ENCODE results near the gene C3orf18. TPM values are rescaled to one million over a fixed set of nuclear protein-coding genes. Genes with fewer than 3 reads are reported as not detected.

Gene C3orf18
- total RNA-seq, 1 experiment from 2014 or later: 7.1 TPM

- no peak overlapping the region for H2BK120ac ChIP-seq (ENCODE audit: low read depth, low read length, poor library complexity, severe bottlenecking)
- no peak overlapping the region for H2BK20ac ChIP-seq (ENCODE audit: low read depth, low read length, poor library complexity, severe bottlenecking)
- H3K79me2 ChIP-seq (ENCODE audit: insufficient read depth, low read length): no peaks in the 10 kb centered on the region
- no peak for DNase-seq
- H3K9ac ChIP-seq (ENCODE audit: extremely low read depth, insufficient read length, low read length): no peak overlapping the region
- H3K56ac ChIP-seq (ENCODE audit: insufficient read length, low read depth, low read length): no peak overlapping the region
- peaks cover 5% of the 10 kb centered on the region; the same call in 1 of the 2 replicates for H3K27me3 ChIP-seq (ENCODE audit: insufficient read depth, low read length)
- no peak overlapping the region for H3K18ac ChIP-seq (ENCODE audit: insufficient read length, low read depth, low read length)
- TF ChIP-seq, protein P1, sequence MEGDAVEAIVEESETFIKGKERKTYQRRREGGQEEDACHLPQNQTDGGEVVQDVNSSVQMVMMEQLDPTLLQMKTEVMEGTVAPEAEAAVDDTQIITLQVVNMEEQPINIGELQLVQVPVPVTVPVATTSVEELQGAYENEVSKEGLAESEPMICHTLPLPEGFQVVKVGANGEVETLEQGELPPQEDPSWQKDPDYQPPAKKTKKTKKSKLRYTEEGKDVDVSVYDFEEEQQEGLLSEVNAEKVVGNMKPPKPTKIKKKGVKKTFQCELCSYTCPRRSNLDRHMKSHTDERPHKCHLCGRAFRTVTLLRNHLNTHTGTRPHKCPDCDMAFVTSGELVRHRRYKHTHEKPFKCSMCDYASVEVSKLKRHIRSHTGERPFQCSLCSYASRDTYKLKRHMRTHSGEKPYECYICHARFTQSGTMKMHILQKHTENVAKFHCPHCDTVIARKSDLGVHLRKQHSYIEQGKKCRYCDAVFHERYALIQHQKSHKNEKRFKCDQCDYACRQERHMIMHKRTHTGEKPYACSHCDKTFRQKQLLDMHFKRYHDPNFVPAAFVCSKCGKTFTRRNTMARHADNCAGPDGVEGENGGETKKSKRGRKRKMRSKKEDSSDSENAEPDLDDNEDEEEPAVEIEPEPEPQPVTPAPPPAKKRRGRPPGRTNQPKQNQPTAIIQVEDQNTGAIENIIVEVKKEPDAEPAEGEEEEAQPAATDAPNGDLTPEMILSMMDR (conservative IDR thresholded peaks at IDR 0.05): no peak
- H2AFZ ChIP-seq (ENCODE audit: low read length): no peak overlapping the region
- Mint-ChIP-seq H3K27me3 (ENCODE audit: low read depth) (peaks cover 30% of the 10 kb centered on the region), H3K27ac (no peak overlapping the region), H3K4me3 (no peak overlapping the region), H3K9me3 (no peaks in the 10 kb centered on the region), H3K4me1 (peaks cover 13 to 16% of the 10 kb centered on the region in 2 experiments), H3K36me3 (ENCODE audit: insufficient read depth in 1 of 3, low read depth in 3 of 3) (peaks cover 0 to 1% (median 0%) of the 10 kb centered on the region in 3 experiments; a peak in 1 of 7 replicates)
- no peak overlapping the region for H2AK5ac ChIP-seq (ENCODE audit: insufficient read length, low read length)
- no peaks in the 10 kb centered on the region for H3K9me3 ChIP-seq (ENCODE audit: control insufficient read depth, low read depth, low read length)
- H3K4ac ChIP-seq (ENCODE audit: low read depth, low read length): no peak overlapping the region
- H3K23me2 ChIP-seq (ENCODE audit: insufficient read length, low read depth, low read length, poor library complexity, severe bottlenecking): peaks cover 12% of the 10 kb centered on the region
- H3K79me1 ChIP-seq (ENCODE audit: insufficient read depth, low read depth, low read length, poor library complexity, severe bottlenecking): no peaks in the 10 kb centered on the region
- no peak overlapping the region for H3K4me2 ChIP-seq (ENCODE audit: insufficient read depth, insufficient read length, low read length)
- no peak overlapping the region for H3K23ac ChIP-seq (ENCODE audit: insufficient read length, low read depth, low read length)
- no peak overlapping the region for H4K8ac ChIP-seq (replicated peaks; ENCODE audit: insufficient read length, low read depth, low read length)
- H3K14ac ChIP-seq (ENCODE audit: insufficient read depth, low read length): no peak overlapping the region
- H4K20me1 ChIP-seq (ENCODE audit: control insufficient read depth, insufficient read depth, insufficient read length): no peaks in the 10 kb centered on the region
- no peak overlapping the region for H2BK15ac ChIP-seq (ENCODE audit: low read depth, low read length)
- no peak overlapping the region for H3K27ac ChIP-seq (ENCODE audit: insufficient read length, low read depth, low read length)
- WGBS (ENCODE audit: extremely low coverage, insufficient read length, low lambda C conversion rate): no CpG with 5 or more reads among the region's 29 CpGs
- H4K5ac ChIP-seq (ENCODE audit: insufficient read length, low read depth, low read length): no peak overlapping the region
- no peak overlapping the region for H4K91ac ChIP-seq (ENCODE audit: insufficient read length, low read depth, low read length)
- no peak overlapping the region for H2BK5ac ChIP-seq (ENCODE audit: insufficient read length, low read length)
- H3K4me1 ChIP-seq (ENCODE audit: insufficient read depth, low read length): no peaks in the 10 kb centered on the region
- no peak overlapping the region for H2BK12ac ChIP-seq (ENCODE audit: insufficient read length, low read depth, low read length)
- no peak overlapping the region for H3T11ph ChIP-seq (ENCODE audit: low read length)
Measured at GRCh38 chr3:50607271-50608091, 39.9 kb upstream of the C3orf18 start.

All from H9 (cell line).